ENCODE results near the gene EFNA1.

DNA sequence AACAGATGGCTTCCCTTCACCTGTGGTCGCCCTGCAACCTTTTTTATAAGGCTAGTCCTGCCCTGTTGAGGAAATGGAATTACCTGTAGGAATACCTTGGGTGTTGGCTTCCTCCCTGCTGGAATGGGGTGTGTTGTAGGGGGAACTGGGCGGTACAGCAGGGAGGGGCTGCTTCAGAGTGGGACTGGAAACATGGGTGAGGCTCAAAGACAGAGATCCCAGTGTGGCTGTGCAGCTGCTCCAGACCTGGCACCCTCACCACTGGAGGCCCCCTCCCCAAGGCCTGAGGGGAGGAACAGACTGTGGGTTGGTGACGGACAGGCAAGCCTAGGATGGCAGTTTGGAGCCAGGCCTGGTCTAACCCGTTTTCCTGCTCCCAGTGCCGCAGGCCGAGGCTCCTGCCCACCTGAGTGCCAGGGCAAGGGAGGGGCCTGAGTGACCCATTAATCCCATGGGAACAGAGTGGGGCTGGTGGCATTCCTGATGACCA is 44.6 kb upstream of the EFNA1 start:
- TF ChIP-seq, protein P1, sequence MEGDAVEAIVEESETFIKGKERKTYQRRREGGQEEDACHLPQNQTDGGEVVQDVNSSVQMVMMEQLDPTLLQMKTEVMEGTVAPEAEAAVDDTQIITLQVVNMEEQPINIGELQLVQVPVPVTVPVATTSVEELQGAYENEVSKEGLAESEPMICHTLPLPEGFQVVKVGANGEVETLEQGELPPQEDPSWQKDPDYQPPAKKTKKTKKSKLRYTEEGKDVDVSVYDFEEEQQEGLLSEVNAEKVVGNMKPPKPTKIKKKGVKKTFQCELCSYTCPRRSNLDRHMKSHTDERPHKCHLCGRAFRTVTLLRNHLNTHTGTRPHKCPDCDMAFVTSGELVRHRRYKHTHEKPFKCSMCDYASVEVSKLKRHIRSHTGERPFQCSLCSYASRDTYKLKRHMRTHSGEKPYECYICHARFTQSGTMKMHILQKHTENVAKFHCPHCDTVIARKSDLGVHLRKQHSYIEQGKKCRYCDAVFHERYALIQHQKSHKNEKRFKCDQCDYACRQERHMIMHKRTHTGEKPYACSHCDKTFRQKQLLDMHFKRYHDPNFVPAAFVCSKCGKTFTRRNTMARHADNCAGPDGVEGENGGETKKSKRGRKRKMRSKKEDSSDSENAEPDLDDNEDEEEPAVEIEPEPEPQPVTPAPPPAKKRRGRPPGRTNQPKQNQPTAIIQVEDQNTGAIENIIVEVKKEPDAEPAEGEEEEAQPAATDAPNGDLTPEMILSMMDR (IDR thresholded peaks at IDR 0.05; ENCODE audit: poor library complexity): no peak
- TF ChIP-seq EZH2phosphoT487 (IDR thresholded peaks at IDR 0.05; ENCODE audit: low read depth, severe bottlenecking, unreplicated experiment): no peak
